ENCODE results near the gene SPECC1L.
"Not testable (repeated sequence)": the region's sequence is repeated elsewhere in the genome, so short reads cannot be mapped to it uniquely, and the experiment has no call there.

Gene SPECC1L

DNA sequence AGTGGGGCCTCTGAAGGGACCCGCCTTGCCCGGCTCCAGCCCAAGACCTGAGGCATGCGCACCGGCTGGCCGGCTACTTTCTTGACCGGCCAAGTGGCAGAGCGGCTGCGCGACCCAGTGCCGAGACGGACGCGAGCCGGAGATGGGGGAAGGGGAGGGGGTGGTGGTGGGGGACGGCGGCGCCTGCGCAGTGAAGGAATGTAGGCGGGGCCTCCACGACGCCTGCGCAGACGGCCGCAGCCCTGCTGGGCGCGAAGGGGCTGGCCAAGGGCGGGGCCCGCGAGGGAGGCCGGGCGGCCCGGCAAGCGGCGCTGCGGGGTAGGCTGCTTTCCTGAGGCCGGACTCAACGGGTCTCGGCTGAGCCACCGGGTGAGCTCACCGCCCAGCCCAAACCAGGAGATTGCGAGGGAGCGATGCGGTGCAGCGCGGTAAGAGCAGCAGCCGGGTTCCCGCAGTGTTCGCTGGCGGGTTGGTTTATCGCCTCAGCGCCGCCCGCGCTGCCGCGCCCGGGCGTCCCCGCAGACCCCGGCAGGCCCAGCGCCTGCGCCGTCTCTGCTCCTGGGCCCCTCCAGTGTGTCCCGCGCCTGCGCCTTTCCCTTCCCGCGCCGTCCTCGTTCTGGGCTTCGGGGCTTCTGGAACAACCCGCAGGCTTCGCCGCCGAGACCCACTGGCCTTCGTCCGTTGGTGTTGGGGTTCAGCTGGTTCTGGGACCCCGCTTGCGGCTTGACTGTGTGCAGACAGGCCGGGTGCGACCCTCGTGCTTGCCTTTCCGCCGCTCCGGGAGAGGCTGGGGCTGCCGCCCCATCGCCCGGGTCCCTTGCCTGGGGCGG lies at the start of gene SPECC1L:
SPECC1L (plus strand) TSS at position 276 of the 830 bp plus-strand sequence. CDS start 31,401 bp downstream, outside the sequence.
- DNase-seq, result peak; percentile 88

- no peak for DNase-seq
Observed at GRCh38 chr22:24224468-24224867, 46.2 kb upstream of the SPECC1L start.

DNA sequence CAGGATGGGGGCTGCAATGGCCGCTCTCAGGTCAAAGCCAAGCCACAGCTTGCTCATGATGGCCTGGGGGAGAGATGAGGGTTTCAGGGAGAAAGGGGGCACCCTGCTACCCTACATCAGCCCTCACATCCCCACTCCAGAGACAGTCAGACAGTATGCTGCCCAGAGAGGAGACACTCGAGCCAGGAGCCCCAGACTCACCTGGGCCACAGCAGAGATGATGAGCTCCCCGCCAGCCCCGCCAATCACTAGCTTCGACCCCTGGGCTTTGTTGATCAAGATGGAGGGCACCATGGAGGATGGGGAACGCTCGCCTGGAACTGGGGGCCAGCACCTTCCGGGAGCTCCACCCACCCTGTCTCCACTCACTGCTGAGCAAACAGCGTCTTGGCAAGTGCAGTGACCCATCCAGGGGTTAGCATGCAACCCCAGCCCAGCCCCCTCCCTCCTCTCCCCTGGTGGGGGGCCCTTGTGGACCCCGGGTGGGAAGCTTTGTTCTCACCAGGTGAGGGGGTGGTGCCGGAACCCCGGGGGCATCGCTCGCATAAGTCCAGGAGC lies 45.5 kb upstream of the SPECC1L start:
- no peak for DNase-seq

DNA sequence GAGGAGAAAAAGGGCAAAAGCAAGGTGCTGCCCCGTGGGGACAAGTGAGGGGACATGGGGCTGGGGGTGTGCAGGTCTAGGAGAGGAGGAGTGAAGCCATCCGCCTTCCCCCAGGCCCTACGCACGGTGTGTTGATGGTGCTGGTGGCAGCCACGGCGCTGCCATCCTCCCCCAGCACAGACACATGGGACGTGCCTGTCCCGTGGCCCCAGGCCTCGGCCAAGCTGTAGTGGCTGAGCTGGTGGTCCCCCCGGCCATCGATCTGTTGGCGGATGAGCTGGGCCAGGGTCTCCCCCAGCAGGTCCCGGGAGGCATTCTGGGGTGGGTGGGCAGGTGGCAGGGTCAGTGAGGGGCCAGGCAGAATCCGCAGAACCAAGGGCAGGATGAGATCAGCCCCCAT lies 44.7 kb upstream of the SPECC1L start:
- DNase-seq, result no peak

DNA sequence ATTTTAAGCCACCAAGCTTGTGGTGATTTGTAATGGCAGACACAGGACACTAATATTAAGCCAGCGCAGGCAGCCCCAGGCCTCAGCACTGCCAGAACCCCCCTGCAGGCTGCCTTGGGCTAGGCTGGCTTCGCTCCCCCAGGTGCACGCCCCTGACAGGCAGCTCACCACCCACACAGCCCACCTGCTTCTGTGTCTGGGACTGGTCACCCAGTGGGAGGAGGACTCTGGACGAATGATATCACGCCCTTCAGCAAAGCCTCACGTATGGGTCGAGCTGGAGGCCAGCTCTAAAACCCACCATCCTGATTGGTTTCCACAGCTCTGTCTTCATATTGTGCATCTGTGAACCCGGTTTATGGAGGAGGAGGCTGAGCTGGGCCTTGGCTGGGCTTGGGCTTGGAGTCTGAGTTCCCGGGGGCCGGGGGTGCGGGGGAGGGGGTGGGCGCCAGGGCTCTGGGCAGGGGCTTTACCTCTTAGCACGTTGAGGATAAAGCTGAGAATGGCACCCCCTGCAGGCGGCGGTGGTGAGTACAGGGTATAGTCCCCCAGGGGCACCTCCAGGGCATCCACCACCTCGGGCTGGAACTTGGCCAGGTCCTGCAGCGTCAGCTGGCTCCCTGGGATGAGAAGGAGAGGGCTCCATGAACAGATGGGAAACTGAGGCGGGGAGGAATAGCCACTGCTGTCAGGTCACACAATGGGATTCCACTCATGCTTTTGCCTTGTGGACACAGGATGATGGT lies 39.5 kb upstream of the SPECC1L start:
- DNase-seq, result peak; percentile 67

DNA sequence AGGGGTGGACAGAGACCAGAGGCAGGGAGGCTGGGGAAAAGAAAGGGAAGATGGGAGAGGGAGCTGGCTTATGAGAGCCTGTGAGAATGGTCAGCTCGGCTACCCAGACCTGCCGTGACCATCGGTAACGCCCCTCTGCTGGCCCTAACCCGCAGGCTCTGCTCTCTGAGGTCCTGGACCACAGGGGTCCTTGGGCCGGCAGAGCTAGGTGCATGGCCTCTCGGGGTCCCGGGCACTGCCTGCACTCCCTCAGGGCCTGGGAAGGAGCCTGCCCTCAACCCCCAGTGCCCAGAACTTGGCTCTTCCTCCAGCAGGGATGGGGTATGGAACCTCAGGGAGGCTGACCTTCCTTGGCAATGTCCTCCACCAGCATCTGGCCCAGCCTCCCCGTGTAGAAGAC lies 38.9 kb upstream of the SPECC1L start:
- no peak for DNase-seq

GRCh38 chr22:24232124-24232523 lies 38.5 kb upstream of the SPECC1L start:
- no peak for DNase-seq

DNA sequence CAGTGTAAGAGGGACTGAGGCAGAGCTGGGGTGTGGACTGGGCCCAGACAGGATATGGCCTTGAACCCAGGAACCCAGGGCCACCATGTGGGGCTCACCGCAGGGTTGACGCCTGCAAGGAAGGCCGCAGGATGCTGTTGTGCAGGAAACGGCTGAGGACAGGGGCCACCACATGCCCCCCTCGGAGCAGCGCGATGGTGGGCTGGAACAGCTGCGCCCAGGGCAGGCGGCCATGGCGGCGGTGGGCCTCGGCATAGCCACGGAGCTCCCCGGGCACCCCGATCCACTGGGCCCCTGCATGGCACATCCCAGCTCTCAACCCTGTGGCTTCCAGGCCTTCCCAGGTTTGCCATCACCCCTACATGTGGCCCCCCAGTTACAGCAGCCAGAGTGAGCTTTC lies 37.9 kb upstream of the SPECC1L start:
- no peak for DNase-seq

GRCh38 chr22:24233235-24233634 lies 37.4 kb upstream of the SPECC1L start:
- no peak for DNase-seq

GRCh38 chr22:24233816-24234215 lies 36.8 kb upstream of the SPECC1L start:
- DNase-seq, result no peak

DNA sequence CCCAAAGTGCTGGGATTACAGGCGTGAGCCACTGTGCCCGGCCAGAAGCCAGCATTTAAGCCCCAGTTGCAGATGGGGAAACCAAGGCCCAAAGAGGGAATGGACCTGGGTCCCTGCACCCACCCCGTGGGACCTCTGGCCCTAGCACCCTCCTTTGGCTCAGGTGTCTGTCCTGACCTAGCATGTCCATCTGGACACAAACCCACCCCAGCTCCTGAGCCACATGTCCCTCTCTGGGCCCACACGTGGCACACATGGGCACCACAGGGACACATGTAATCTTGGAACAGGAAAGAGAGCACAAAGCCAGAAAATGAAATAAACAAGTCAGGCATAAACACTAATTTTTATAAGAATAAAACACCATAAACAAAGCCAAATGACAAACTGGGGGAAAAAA lies 35.3 kb upstream of the SPECC1L start:
- DNase-seq, result no peak

- no peak for DNase-seq
Observed at GRCh38 chr22:24236656-24237055, 34.0 kb upstream of the SPECC1L start.

DNA sequence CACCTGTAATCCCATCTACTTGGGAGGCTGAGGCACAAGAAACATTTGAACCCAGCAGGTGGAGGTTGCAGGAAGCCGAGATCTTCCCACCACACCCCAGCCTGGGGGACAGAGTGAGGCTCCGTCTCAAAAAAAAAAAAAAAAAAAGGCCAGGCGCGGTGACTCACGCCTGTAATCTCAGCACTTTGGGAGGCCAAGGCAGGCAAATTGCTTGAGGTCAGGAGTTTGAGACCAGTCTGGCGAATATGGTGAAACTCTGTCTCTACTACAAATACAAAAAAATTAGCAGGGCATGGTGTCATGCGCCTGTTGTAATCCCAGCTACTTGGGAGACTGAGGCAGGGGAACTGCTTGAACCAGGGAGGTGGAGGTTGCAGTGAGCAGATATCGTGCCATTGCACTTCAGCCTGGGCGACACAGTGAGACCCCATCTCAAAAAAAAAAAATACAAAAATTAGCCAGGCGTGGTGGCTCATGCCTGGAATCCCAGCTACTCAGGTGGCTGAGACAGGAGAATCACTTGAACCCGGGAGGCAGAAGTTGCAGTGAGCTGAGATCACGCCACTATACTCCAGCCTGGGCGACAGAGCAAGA lies 32.4 kb upstream of the SPECC1L start:
- DNase-seq, result not testable (repeated sequence)

GRCh38 chr22:24240381-24240780 lies 30.2 kb upstream of the SPECC1L start:
- DNase-seq, result no peak

DNA sequence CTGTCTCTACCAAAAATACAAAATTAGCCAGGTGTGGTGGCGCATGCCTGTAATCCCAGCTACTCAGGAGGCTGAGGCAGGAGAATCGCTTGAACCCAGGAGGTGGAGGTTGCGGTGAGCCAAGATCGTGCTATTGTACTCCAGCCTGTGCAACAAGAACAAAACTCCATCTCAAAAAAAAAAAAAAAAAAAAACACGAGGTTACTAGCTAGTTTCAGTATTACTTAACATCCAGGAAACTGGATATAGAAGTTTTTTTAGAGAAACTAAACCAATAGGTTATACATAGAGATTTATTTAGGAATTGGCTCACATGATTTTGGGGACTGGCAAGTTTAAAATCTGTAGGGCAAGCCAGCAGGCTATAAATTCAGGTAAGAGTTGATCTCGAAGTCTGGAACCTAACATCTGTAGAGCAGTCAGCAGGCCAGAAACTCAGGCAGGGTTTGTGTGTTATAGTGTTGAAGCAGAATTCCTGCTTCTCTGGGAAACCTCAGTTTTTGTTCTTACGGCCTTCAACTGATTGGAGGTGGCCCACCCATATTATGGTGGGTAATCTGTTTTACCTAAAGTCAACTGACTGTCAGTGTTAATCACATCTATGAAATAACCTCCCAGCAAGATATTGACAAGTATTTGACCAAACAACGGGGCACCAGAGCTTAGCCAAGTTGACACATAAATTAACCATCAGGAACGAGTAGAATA lies 29.5 kb upstream of the SPECC1L start:
- not testable (repeated sequence) for DNase-seq

GRCh38 chr22:24243417-24243816 lies 27.2 kb upstream of the SPECC1L start:
- not testable (repeated sequence) for DNase-seq

- DNase-seq, result no peak
Observed at GRCh38 chr22:24244144-24244787, 26.4 kb upstream of the SPECC1L start.

GRCh38 chr22:24245030-24245431 lies 25.6 kb upstream of the SPECC1L start, which contains the start of gene GGT5:
GGT5 (minus strand) TSS chr22:24245082; CDS start chr22:24244725, 357 bp downstream.
- DNase-seq, result not testable (repeated sequence)

DNA sequence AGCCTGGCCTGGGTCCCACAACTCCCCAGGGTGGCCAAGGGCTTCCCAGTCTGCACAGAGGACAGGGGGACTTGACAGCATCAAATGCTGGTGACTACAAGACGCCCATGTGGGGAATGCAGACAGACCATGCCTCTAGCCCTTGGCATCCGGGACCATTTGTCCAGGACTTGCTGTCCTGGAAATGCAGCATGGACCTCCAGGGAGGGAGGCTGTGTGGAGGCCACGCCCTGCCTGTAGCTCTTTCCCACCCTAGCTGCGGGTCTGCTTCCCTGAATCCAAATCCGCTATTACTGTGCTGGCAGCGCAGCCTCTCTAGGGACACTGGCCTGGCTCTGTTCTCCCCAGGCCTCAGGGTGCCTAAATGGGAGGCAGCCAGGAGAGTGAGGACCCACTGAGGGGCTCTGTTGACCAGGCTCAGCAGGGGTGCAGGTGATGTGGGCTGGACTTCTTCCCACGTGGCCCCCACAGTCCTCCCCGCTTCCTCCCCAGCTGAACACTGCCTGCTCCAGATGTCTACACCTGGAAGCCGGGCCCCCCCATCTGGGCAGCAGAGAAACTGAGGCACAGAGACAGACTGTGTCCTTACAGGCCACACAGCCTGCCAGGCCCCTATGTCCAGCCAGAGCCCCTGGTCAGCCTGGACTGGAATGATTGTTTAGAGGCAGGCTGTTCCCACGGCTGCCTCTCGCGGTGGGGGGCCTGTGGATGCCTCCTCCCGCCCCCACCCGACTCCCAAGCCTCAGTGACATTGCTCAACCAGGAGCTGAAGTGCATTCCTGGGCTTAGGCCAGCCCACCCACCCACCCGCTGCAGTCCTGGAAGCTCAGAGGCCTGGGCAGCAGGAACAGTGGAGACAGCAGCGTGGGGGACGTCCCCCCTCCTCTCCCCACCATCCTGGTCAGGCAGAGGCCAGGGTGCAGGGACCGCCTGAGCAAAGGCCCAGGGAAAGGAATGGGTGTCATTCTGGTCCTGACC lies 24.8 kb upstream of the SPECC1L start:
- not testable (repeated sequence) for DNase-seq

DNA sequence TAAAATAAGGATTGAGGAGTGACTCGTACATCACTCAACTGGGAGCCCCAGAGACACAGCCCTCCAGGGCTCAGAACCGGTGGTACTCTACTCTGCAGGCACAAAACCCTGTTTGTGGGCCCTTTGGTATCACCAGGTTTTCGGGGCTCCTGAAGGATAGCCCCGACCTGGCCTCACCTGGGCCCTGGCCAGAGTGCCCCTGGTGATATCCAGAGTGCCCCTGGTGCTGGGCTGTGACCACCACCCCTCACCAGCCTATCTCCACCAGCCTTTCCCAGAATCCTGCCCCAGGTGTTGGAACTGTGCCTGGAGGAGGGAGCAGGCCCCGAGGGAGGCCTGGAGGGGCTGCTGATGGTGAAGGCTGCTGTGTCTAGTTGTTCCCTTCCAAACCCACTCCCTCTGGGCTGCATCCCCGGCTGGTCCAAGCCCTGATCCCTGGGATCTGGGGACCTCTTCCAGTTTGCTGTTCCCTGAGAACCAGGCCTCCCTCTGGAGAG lies 23.6 kb upstream of the SPECC1L start:
- DNase-seq, result no peak

Data from activated naive CD4-positive, alpha-beta T cell treated with anti-CD3 and anti-CD28 coated beads, Interleukin-2, amount 50 U/mL, for 16 hours (primary cell).